IPS DF 6.9 (cell line): ENCODE results near the gene PNMA8A.
"Not testable (repeated sequence)": the region's sequence is repeated elsewhere in the genome, so short reads cannot be mapped to it uniquely, and the experiment has no call there.

Experiments
- DNase-seq: peaks from one replicate; pipeline ENCODE4 v3.0.0-alpha.2; 2013; ENCODE audit warnings: low read depth, low spot score
- H3K27ac ChIP-seq: one replicate; pipeline ENCODE4 v1.5.1; 2013; ENCODE audit warnings: low read length, control low read depth
- H3K27me3 ChIP-seq: 2 replicates; pipeline ENCODE4 v1.6.1; 2013; ENCODE audit warnings: mild to moderate bottlenecking, low read length; ENCODE audit not compliant: control insufficient read depth, insufficient read depth
- H3K36me3 ChIP-seq: 2 replicates; pipeline ENCODE4 v1.6.1; 2013; ENCODE audit warnings: low read length; ENCODE audit not compliant: control insufficient read depth, insufficient read depth
- H3K4me1 ChIP-seq: 2 replicates; pipeline ENCODE4 v1.6.1; 2013; ENCODE audit warnings: low read length; ENCODE audit not compliant: control insufficient read depth, insufficient read depth
- H3K4me3 ChIP-seq: 2 replicates; pipeline ENCODE4 v1.5.1; 2013; ENCODE audit warnings: mild to moderate bottlenecking, low read length
- H3K9me3 ChIP-seq: 2 replicates; pipeline ENCODE4 v1.6.1; 2013; ENCODE audit warnings: low read length, inconsistent platforms; ENCODE audit not compliant: control insufficient read depth, insufficient read depth
- WGBS: extraction: QIAGEN DNeasy Blood & Tissue Kit; methylation state at CpG from one replicate; pipeline ENCODE4 v1.1.7; 2013; ENCODE audit warnings: mixed read lengths, missing lambda C conversion rate; ENCODE audit not compliant: insufficient read length, insufficient coverage; 5-methylcytosine and 5-hydroxymethylcytosine counted together

The PNMA8A gene

GRCh38 chr19:46449228-46449627 lies 22.1 kb downstream of the PNMA8A start:
- H3K4me1 ChIP-seq = no peaks in the 10 kb centered on the region
- H3K27me3 ChIP-seq = no peaks in the 10 kb centered on the region
- no peaks in the 10 kb centered on the region for H3K9me3 ChIP-seq
- H3K27ac ChIP-seq = no peak overlapping the region
- WGBS = no CpG with 5 or more reads among the region's 7 CpGs
- H3K36me3 ChIP-seq = no peaks in the 10 kb centered on the region
- no peak for DNase-seq
- no peak overlapping the region for H3K4me3 ChIP-seq

GRCh38 chr19:46448601-46449000 lies 22.8 kb downstream of the PNMA8A start:
- no peak overlapping the region for H3K27ac ChIP-seq
- 100% methylated on average over 3 of the region's 10 CpGs for WGBS
- H3K27me3 ChIP-seq = no peaks in the 10 kb centered on the region
- H3K4me1 ChIP-seq = no peaks in the 10 kb centered on the region
- H3K9me3 ChIP-seq = no peaks in the 10 kb centered on the region
- DNase-seq = no peak
- no peaks in the 10 kb centered on the region for H3K36me3 ChIP-seq
- H3K4me3 ChIP-seq = no peak overlapping the region

- no peaks in the 10 kb centered on the region for H3K36me3 ChIP-seq
- H3K4me3 ChIP-seq = no peak overlapping the region
- H3K27me3 ChIP-seq = no peaks in the 10 kb centered on the region
- no peaks in the 10 kb centered on the region for H3K4me1 ChIP-seq
- H3K27ac ChIP-seq = no peak overlapping the region
- DNase-seq = no peak
- no peaks in the 10 kb centered on the region for H3K9me3 ChIP-seq
- no CpG with 5 or more reads among the region's 5 CpGs for WGBS
Observed at GRCh38 chr19:46447824-46448223, 23.5 kb downstream of the PNMA8A start.

- no peaks in the 10 kb centered on the region for H3K4me1 ChIP-seq
- H3K36me3 ChIP-seq = no peaks in the 10 kb centered on the region
- H3K9me3 ChIP-seq = no peaks in the 10 kb centered on the region
- WGBS = no CpG with 5 or more reads among the region's 3 CpGs
- no peak overlapping the region for H3K4me3 ChIP-seq
- H3K27ac ChIP-seq = no peak overlapping the region
- H3K27me3 ChIP-seq = no peaks in the 10 kb centered on the region
- no peak for DNase-seq
Observed at GRCh38 chr19:46447006-46447405, 24.4 kb downstream of the PNMA8A start.

- H3K27ac ChIP-seq = no peak overlapping the region
- H3K4me3 ChIP-seq = no peak overlapping the region
- DNase-seq = no peak
- WGBS = no CpG with 5 or more reads among the region's 15 CpGs
- H3K27me3 ChIP-seq = no peaks in the 10 kb centered on the region
- H3K4me1 ChIP-seq = no peaks in the 10 kb centered on the region
- H3K9me3 ChIP-seq = no peaks in the 10 kb centered on the region
- no peaks in the 10 kb centered on the region for H3K36me3 ChIP-seq
Observed at GRCh38 chr19:46446021-46446420, 25.3 kb downstream of the PNMA8A start.

DNA sequence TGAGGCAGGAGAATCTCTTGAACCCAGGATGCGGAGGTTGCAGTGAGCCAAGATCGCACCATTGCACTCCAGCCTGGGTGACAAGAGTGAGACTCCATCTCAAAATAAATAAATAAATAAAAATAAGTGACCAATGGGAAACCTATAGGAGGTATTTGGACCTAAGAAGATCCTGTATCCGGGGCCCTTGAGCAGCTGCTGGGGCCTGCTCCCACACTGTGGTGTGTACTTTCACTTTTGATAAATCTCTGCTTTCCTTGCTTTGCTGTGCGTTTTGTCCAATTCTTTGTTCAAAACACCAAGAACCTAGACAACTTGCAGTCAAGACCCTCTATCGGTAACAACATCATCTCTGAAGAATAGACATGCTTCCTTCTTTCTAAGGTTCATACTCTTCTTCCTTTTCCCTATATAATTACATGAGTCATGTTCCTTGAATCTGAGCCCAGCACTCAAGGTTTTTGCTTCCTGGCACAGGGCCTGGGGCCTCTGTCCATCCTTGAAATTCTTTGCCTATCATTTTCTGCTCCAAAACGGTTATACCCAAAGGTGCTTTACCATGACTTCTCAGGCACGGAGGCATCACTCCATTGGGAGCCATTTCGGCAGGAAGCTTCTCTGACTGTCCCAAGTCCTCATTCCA lies 28.4 kb downstream of the PNMA8A start:
- H3K36me3 ChIP-seq = no peaks in the 10 kb centered on the region
- H3K27ac ChIP-seq = no peak overlapping the region
- WGBS = no CpG with 5 or more reads among the region's 8 CpGs
- H3K4me1 ChIP-seq = no peaks in the 10 kb centered on the region
- no peaks in the 10 kb centered on the region for H3K9me3 ChIP-seq
- no peak for DNase-seq
- no peaks in the 10 kb centered on the region for H3K27me3 ChIP-seq
- no peak overlapping the region for H3K4me3 ChIP-seq

DNA sequence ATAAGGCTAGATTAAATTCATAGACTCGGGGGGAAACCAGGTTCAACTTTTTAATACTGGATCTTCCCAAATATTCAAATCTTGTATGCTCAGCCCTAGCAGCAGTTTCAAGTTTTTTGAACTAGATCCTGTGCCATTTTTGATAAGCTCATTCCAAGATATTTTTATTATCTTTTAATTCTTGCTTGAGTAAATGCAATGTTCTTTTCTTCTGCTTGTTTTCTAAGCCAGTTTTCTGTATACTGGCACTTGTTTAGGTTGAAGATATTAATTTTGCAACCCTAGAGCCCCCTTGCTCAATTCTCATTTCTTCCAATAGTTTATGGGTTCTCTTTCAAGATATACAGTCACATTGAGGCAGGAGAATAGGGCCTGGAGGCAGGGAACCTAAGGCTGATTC lies 29.5 kb downstream of the PNMA8A start:
- Histone ChIP-seq H3K27me3 (no peaks in the 10 kb centered on the region), H3K9me3 (no peaks in the 10 kb centered on the region), H3K4me3 (no peak overlapping the region), H3K4me1 (no peaks in the 10 kb centered on the region), H3K36me3 (no peaks in the 10 kb centered on the region), H3K27ac (no peak overlapping the region)
- no peak for DNase-seq
- WGBS = no CpG with 5 or more reads among the region's 1 CpG

- not testable (repeated sequence) for H3K9me3 ChIP-seq, H3K27ac ChIP-seq, H3K4me1 ChIP-seq, H3K36me3 ChIP-seq, H3K27me3 ChIP-seq, DNase-seq, H3K4me3 ChIP-seq
- WGBS = no CpG with 5 or more reads among the region's 4 CpGs
Observed at GRCh38 chr19:46435689-46436088, 35.7 kb downstream of the PNMA8A start.

DNA sequence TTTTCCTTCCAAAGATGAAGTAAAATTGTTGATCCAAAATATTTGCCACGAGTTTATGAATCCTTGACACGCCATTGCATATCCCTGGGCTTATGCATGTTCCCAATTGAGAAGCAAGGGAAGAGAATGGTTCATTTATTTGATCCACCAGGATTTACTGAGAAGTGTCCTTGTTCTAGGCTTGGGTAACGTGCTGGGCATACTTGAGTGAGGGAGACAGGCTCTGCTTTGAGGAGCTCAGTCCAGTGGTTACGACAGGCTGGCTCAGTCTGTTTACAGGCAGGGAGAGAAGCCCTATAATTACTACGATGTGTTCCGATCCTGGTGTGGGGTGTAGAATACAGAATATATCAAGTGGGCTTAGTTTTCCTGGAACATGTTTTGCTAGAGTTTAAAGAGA lies 36.4 kb downstream of the PNMA8A start:
- no peak overlapping the region for H3K27ac ChIP-seq
- no peaks in the 10 kb centered on the region for H3K27me3 ChIP-seq
- no peak overlapping the region for H3K4me3 ChIP-seq
- H3K36me3 ChIP-seq = no peaks in the 10 kb centered on the region
- H3K4me1 ChIP-seq = no peaks in the 10 kb centered on the region
- WGBS = no CpG with 5 or more reads among the region's 6 CpGs
- H3K9me3 ChIP-seq = no peaks in the 10 kb centered on the region
- no peak for DNase-seq

GRCh38 chr19:46433470-46433869 lies 37.9 kb downstream of the PNMA8A start:
- no CpG with 5 or more reads among the region's 7 CpGs for WGBS
- H3K27me3 ChIP-seq, DNase-seq: not testable (repeated sequence)

DNA sequence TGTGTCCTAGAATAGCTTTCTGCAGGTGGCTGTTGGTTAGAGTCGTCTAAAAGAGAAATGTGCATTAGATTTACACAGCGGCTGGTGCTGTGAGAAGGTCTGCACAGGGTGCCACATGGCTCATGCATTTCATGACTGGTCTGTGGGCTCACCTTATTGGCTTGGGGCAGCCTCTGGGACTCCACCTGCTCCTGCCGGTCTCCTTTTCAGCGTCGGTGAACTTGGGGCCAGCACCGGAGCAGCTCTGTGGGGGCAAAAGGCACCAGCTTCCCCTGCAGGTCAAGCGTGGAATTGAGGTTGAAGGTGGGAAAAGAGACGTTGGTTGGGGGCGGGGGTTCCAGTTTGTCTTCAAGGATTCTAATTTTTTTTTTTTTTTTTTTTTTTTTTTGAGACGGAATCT lies 39.5 kb downstream of the PNMA8A start:
- Histone ChIP-seq H3K4me3 (no peak overlapping the region), H3K36me3 (no peaks in the 10 kb centered on the region), H3K27ac (no peak overlapping the region), H3K27me3 (no peaks in the 10 kb centered on the region; the same call in 1 of the 2 replicates), H3K4me1 (no peaks in the 10 kb centered on the region), H3K9me3 (no peaks in the 10 kb centered on the region)
- WGBS = no CpG with 5 or more reads among the region's 10 CpGs
- DNase-seq = no peak

More at GRCh38 chr19:46433470-46433869, 37.9 kb downstream of the PNMA8A start:
- H3K27ac ChIP-seq, H3K4me1 ChIP-seq, H3K36me3 ChIP-seq, H3K9me3 ChIP-seq, H3K4me3 ChIP-seq: not testable (repeated sequence)
